AG04449 (cell line): ENCODE data around the gene LPP.

ENCODE experiments used
- CTCF ChIA-PET: fragments of 350-600 bp; formaldehyde crosslinking; extraction: SDS; loops from one replicate; lab custom pipeline; 2021; ENCODE audit warnings: antibody characterized with exemption; lab: Yijun Ruan, JAX
- POLR2A ChIA-PET: fragments of 400-600, 350-600 bp; formaldehyde crosslinking; extraction: SDS; loops from one replicate; lab custom pipeline; 2020; ENCODE audit warnings: antibody characterized with exemption, inconsistent platforms; lab: Yijun Ruan, JAX
- DNase-seq: peaks from one replicate; pipeline ENCODE4 v3.0.0-alpha.2; 2010; ENCODE audit warnings: low read depth, low spot score
- H3K4me3 ChIP-seq: 2 replicates; pipeline ENCODE4 v1.5.1; 2011; ENCODE audit warnings: low read depth, mild to moderate bottlenecking, control low read depth, low read length
- TF ChIP-seq, protein P1 (sequence below): IDR thresholded peaks from one replicate; pipeline ENCODE4 v1.5.1; 2011; ENCODE audit warnings: mild to moderate bottlenecking, moderate library complexity, low read length, control low read depth, inconsistent platforms; ENCODE audit not compliant: insufficient read depth; ENCODE audit errors: missing control alignments

Gene LPP

DNA sequence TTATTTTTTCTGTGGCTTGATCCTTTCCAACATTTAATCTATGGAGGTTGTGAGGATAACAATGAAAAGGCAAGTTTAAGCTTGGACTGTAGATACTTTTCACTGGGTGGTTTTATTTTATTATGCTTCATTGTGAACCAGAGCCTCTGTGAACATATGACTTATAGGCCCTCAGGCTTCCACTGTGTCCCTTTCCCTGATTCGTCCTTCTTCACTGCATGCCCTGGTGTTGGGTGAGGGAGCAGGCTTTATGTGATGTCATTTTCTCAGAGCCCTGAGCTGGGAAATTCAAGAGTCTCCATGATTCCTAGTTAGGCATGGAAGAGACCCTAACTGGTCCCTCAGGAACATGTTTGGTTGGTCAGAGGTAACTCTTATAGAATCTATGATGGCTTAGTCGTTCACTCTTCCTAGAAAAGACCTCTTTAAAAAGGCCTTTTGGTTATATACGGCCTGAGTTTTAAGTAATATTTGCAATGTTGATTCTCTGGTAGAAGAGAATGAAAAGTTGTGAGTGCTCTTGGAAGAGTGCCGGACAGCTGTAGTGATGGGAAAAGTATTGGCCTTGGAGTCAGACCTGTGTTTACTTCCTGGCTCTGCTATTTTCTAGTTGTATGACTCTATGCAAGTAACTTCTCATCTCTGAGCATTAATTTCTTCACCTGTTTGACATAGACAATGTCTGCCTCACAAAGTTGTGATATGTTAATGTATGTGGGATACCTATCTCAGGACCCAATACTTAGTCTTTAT lies 168.4 kb downstream of the LPP start:
- TF ChIP-seq, protein P1, sequence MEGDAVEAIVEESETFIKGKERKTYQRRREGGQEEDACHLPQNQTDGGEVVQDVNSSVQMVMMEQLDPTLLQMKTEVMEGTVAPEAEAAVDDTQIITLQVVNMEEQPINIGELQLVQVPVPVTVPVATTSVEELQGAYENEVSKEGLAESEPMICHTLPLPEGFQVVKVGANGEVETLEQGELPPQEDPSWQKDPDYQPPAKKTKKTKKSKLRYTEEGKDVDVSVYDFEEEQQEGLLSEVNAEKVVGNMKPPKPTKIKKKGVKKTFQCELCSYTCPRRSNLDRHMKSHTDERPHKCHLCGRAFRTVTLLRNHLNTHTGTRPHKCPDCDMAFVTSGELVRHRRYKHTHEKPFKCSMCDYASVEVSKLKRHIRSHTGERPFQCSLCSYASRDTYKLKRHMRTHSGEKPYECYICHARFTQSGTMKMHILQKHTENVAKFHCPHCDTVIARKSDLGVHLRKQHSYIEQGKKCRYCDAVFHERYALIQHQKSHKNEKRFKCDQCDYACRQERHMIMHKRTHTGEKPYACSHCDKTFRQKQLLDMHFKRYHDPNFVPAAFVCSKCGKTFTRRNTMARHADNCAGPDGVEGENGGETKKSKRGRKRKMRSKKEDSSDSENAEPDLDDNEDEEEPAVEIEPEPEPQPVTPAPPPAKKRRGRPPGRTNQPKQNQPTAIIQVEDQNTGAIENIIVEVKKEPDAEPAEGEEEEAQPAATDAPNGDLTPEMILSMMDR = no peak
- no peak overlapping the region for H3K4me3 ChIP-seq
- DNase-seq = no peak
- ChIA-PET POLR2A (interaction anchor here (0.6 kb wide), 1 partner anchor 81 kb away, joined by 3 read pairs; no protein-coding TSS in a partner anchor), CTCF (interaction anchor here (1.5 to 1.9 kb wide), 3 partner anchors 15 to 632 kb away, joined by 4 to 8 read pairs (median 5); no protein-coding TSS in a partner anchor)

DNA sequence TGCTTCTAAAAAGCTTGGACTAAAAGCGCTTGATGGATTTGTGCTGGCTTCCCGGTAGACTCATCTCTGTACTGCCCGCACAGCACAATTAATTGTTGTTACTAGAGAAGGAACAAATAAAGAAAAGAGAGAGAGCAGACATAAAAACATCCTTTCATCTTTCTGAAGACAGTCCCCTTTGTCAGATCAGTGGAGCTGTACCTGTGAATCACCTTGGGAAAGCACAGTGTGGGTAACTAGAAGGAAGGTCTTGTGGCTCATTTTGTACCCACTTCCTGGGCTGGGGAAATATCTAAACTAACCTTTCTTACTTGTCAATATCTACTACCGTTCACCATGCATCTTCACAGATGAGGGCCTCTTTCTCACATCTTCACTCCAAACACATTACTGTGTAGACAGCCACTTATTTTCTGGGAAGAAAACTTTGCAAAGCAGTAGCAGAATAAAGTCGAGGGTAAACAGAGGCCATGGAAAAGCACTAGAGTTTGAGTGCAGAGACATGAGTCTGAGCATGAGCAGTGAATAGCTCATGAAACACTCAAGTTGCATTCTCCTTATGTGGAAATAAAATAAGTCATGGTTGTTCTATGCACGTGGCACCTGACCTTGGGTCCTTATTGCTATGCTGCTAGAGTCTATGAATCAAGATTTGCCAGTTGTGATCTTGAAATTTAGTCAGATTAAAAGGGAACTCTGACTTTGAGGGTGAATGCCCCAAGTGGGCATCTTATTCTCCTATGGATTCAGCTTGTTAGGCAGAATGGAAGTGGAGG lies 169.3 kb downstream of the LPP start:
- CTCF ChIA-PET = interaction anchor here (1.6 to 1.9 kb wide), 2 partner anchors 14 to 583 kb away, joined by 4 to 8 read pairs; no protein-coding TSS in a partner anchor

DNA sequence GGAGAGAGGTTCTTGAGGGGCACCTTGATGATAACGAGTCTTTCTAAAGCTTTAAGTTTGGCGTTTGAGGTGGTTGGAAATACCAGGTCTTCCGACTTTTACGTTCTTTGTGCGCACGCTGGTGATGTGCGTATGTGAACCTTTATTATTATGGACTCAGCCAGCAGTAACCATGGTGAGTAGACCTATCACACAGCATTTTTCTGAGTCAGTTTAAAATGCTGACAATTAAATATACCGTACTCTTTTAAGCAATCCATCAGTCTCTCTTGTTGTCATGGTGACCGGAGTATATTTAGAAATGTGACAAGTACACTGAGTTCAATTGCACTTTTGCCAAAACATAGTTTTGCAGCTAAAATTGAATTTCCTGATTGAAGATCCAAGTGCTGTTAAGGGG lies 172.2 kb downstream of the LPP start:
- H3K4me3 ChIP-seq = no peak overlapping the region
- TF ChIP-seq, protein P1 = no peak
- no peak for DNase-seq
- CTCF ChIA-PET = no interaction called here
- POLR2A ChIA-PET = no interaction called here

More for the DNA sequence above, 169.3 kb downstream of the LPP start:
- DNase-seq = no peak
- TF ChIP-seq, protein P1 = no peak
- POLR2A ChIA-PET = no interaction called here
- no peak overlapping the region for H3K4me3 ChIP-seq

DNA sequence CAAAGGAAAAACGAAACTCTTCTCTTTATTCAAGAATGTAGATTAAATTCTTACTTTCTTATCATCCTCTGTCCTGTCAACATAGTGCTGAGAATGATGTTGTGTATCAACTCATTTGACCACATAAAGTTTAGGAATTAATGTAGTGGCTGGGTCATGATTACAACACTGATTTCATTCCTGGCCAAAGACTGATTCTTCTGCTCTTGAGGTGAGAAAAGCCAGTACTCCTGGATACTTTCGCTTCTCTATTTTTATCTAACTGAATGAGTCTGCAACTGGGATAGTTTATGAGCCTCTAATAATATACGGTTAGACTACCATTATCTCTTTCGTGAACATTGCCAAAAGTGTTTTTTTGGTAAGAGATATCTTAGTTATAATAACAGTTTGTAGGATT lies 173.0 kb downstream of the LPP start:
- TF ChIP-seq, protein P1 = no peak
- CTCF ChIA-PET = interaction anchor here (0.6 to 1.6 kb wide), 3 partner anchors 11 to 628 kb away, joined by 3 to 6 read pairs (median 6); no protein-coding TSS in a partner anchor

DNA sequence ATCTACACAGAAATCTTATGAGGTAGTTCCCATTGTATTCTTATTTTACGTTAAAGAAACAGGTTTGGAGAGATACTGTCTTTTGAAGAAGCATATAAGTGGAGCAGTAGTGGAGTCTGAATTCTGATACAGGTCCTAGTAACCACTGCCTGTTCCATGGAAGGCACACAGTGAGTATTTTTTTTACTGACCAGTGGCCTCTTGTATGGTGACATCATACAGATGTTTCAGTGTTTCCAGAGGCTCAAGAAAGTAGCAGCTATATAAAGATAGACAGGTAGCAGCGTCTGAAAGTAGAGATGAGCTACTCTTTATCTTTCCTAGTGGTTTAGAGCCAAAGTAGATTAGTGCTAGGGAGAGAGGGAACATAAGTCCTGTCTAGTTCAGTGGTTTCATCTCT lies 173.5 kb downstream of the LPP start:
- H3K4me3 ChIP-seq = no peak overlapping the region
- TF ChIP-seq, protein P1 = no peak
- no peak for DNase-seq
- CTCF ChIA-PET = interaction anchor here (0.6 to 1.6 kb wide), 6 partner anchors 10 to 627 kb away, joined by 3 to 6 read pairs (median 4); no protein-coding TSS in a partner anchor
- POLR2A ChIA-PET = interaction anchor here (0.7 kb wide), 1 partner anchor 231 kb away, joined by 3 read pairs; no protein-coding TSS in a partner anchor

More for the DNA sequence above, 173.0 kb downstream of the LPP start:
- no peak for DNase-seq
- POLR2A ChIA-PET = interaction anchor here (0.7 kb wide), 1 partner anchor 232 kb away, joined by 3 read pairs; no protein-coding TSS in a partner anchor
- H3K4me3 ChIP-seq = no peak overlapping the region
